HuH-7 (cell line): ENCODE measurements around the gene HHAT.

Experiments used
- DNase-seq: peaks from one replicate; pipeline ENCODE4 v3.0.0; 2011; ENCODE audit warnings: low spot score

HHAT gene

DNA sequence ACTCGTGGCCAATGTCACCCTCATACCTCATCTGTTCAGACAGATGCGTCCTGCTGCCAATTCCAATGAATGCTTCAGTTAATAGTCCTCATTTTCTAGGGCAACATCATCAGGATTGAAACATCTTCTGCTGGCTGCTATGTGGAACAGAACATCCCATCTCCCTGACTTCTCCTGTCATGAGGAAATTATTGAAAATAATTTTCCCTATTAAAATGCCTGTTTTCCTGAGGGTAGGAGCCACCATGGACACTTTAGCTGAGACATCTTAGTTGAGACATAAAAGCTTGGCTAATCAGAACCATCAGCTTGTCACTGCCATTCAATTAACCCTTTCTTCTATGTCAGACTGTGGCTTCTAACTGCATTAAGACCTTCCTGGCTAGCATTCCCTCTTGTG lies 396.1 kb downstream of the HHAT start:
- DNase-seq: no peak
